Astrocyte of the cerebellum (primary cell): ENCODE data around the gene SLC25A19.

Experiments
- DNase-seq: peaks from one replicate; pipeline ENCODE4 v3.0.0-alpha.2; 2011; ENCODE audit warnings: low read depth
- H3K4me3 ChIP-seq: 2 replicates; pipeline ENCODE4 v1.5.1; 2011; ENCODE audit warnings: mild to moderate bottlenecking, low read depth, low read length, moderate library complexity
- in situ Hi-C: cut with HindIII; loops from 2 replicates; pipeline ENCODE4 v1.10.0; 2017; ENCODE audit warnings: low sequenced_read_pairs
- TF ChIP-seq, protein P1 (sequence below): IDR thresholded peaks from 2 replicates; pipeline ENCODE4 v1.5.1; 2012; ENCODE audit warnings: low read length, low read depth, moderate library complexity, mild to moderate bottlenecking; ENCODE audit errors: missing control alignments

Gene SLC25A19

DNA sequence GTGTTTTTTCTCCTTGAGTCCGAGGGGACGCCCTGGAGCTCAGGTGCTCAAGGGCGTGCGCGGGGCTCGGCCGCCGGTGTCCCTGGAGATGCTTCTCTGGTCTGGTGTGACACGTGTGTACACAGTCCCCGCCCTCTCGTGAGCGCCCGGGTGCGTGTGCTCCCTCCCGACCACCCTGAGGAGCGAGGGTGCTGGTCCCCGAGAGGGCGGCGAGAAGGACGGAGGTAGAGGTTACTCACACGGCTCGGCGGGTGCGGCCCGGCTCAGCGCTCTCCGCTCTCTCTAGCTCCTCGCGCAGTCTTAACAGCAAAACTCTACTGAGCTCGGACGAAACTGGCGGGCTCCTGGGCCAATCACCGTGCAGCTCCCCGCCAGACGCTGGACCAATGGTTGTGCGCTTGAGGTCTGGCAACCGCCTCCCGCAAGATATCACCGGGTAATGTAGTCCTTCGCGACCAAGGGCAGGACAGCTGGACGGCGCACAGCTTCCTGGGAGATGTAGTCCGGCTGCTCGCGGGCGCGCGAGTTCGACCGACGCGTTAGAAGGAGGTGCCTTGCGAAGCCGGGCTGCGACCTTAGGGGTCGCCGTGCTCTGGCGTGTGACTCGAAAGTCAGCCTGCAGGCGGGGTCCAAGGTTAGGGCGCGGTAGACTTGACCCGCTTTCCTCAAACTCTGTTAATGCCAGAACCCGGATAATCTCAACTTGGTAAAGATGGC lies at the start of gene SLC25A19:
Gene SLC25A19 (minus strand): TSS at position 319 of the 717 bp plus-strand sequence. CDS start 2,669 bp downstream, outside the sequence.
- H3K4me3 ChIP-seq, result peak within 1 kb of the TSS; percentile 86
- DNase-seq, result peak; percentile 96
- TF ChIP-seq, protein P1, sequence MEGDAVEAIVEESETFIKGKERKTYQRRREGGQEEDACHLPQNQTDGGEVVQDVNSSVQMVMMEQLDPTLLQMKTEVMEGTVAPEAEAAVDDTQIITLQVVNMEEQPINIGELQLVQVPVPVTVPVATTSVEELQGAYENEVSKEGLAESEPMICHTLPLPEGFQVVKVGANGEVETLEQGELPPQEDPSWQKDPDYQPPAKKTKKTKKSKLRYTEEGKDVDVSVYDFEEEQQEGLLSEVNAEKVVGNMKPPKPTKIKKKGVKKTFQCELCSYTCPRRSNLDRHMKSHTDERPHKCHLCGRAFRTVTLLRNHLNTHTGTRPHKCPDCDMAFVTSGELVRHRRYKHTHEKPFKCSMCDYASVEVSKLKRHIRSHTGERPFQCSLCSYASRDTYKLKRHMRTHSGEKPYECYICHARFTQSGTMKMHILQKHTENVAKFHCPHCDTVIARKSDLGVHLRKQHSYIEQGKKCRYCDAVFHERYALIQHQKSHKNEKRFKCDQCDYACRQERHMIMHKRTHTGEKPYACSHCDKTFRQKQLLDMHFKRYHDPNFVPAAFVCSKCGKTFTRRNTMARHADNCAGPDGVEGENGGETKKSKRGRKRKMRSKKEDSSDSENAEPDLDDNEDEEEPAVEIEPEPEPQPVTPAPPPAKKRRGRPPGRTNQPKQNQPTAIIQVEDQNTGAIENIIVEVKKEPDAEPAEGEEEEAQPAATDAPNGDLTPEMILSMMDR, result no peak
- in situ Hi-C loops, result no loop called here

DNA sequence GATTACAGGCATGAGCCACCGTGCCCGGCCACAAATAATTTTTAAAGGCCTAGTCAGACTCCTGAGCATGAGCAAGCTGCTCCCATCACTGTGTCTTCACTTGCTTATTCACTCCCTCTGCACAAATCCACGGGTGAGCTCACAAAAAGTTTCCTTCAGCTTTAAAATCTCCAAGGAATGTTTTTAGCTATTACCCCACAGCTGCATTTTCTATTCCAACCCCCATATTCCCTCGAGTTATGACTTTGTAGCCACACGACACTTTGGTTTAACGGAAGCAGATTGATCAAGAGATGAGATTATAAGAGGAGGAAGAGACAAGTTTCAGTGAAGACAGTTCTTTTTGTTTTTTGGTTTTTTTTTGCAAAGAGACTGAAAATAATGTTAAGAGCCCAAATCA lies 49.1 kb upstream of the SLC25A19 start:
- in situ Hi-C loops, result no loop called here
- no peak overlapping the region for H3K4me3 ChIP-seq
- no peak for DNase-seq
- TF ChIP-seq, protein P1, result no peak

DNA sequence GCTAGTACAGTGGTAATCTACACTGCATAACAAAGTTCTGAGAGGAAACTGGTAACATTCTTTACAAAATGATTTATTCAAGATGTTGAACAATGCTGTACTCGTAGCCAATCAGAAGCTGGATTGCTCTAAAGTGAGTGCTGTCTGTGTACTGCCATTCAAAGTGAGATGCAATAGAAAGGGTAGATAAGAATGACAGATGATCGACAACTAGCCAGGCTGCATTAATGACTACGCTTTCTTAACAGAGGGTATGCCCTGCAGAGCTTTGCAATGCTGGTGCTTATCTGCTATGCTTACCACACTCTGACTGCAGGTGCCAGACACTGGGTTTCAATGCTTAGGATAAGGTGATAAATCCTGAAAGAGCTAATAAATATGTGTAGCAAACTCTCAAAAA lies 46.1 kb upstream of the SLC25A19 start:
- TF ChIP-seq, protein P1, result no peak
- in situ Hi-C loops, result no loop called here
- no peak overlapping the region for H3K4me3 ChIP-seq
- DNase-seq, result no peak

DNA sequence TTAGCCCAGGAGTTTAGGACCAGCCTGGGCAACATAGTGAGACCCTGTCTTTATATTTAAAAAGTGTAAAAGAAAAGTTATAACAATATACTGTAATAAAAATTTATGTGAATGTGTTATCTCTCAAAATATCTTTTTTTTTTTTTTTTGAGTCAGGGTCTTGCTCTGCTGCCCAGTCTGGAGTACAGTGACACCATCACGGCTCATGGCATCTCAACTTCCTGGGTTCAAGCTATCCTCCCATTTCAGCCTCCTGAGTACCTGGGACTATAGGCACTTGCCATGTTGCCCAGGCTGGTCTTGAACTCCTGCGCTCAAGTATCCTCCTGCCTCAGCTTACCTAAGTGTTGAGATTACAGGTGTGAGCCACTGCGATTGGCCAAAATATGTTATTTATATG lies 45.5 kb upstream of the SLC25A19 start:
- in situ Hi-C loops, result no loop called here
- H3K4me3 ChIP-seq, result no peak overlapping the region
- DNase-seq, result no peak
- TF ChIP-seq, protein P1, result no peak

DNA sequence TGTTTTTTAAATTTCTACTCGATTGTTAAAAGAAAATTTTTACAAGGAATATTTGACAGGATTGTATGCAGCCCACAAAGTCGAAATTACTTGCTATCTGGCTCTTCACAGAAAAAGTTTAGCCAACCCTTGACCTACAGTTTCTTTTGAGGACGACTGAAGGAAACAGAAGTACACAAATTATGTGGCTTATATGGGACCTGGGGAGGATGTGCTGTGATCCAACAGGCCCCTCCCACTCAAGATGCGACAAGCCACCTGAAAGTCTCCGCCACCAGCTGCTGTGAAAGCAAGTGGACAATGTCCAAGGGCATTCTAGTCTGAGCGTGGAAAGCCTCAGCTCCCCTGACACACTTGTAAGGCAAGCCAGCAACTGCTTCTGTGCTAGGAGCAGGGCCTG lies 42.4 kb upstream of the SLC25A19 start:
- TF ChIP-seq, protein P1, result no peak
- in situ Hi-C loops, result no loop called here
- no peak for DNase-seq
- H3K4me3 ChIP-seq, result no peak overlapping the region

- in situ Hi-C loops, result no loop called here
- DNase-seq, result no peak
- TF ChIP-seq, protein P1, result no peak
- no peak overlapping the region for H3K4me3 ChIP-seq
These were observed 38.5 kb upstream of the SLC25A19 start for GRCh38 chr17:75327757-75328156.
